Neuron (in vitro differentiated cells): Measurements from ENCODE around the gene SLIT3.

Source experiments
- H2AFZ ChIP-seq: one replicate; pipeline ENCODE4 v1.6.1; 2013; ENCODE audit warnings: low read depth, mild to moderate bottlenecking, inconsistent platforms, low read length, moderate library complexity
- H3K27me3 ChIP-seq: one replicate; pipeline ENCODE4 v1.6.1; 2013; ENCODE audit warnings: low read length; ENCODE audit not compliant: insufficient read depth
- H3K36me3 ChIP-seq: one replicate; pipeline ENCODE4 v1.6.1; 2013; ENCODE audit warnings: low read length; ENCODE audit not compliant: insufficient read depth
- H3K4me1 ChIP-seq: one replicate; pipeline ENCODE4 v1.6.1; 2013; ENCODE audit warnings: low read length; ENCODE audit not compliant: insufficient read depth
- H3K4me3 ChIP-seq: 2 replicates; pipeline ENCODE4 v1.5.1; 2013; ENCODE audit warnings: mild to moderate bottlenecking, low read length, moderate library complexity
- H3K9me3 ChIP-seq: one replicate; pipeline ENCODE4 v1.6.1; 2013; ENCODE audit warnings: low read length

SLIT3 gene

GRCh38 chr5:169089343-169089742, 211.6 kb downstream of the SLIT3 start:
- Histone ChIP-seq H2AFZ (no peak overlapping the region), H3K36me3 (no peaks in the 10 kb centered on the region)

GRCh38 chr5:169088028-169088725, 212.8 kb downstream of the SLIT3 start:
- H3K9me3 ChIP-seq: no peaks in the 10 kb centered on the region
- no peak overlapping the region for H2AFZ ChIP-seq
- H3K4me1 ChIP-seq: no peaks in the 10 kb centered on the region
- H3K4me3 ChIP-seq: no peak overlapping the region
- H3K27me3 ChIP-seq: peaks cover 2% of the 10 kb centered on the region
- no peaks in the 10 kb centered on the region for H3K36me3 ChIP-seq

More at GRCh38 chr5:169089343-169089742, 211.6 kb downstream of the SLIT3 start:
- no peak overlapping the region for H3K4me3 ChIP-seq
- no peaks in the 10 kb centered on the region for H3K4me1 ChIP-seq
- H3K27me3 ChIP-seq: no peaks in the 10 kb centered on the region
- no peaks in the 10 kb centered on the region for H3K9me3 ChIP-seq

- H3K27me3 ChIP-seq: peaks cover 2% of the 10 kb centered on the region
- H2AFZ ChIP-seq: no peak overlapping the region
- no peaks in the 10 kb centered on the region for H3K36me3 ChIP-seq
- no peaks in the 10 kb centered on the region for H3K4me1 ChIP-seq
- no peak overlapping the region for H3K4me3 ChIP-seq
- no peaks in the 10 kb centered on the region for H3K9me3 ChIP-seq
These were observed 215.3 kb downstream of the SLIT3 start for GRCh38 chr5:169085636-169086035.

GRCh38 chr5:169085212-169085611, 215.7 kb downstream of the SLIT3 start:
- Histone ChIP-seq H3K4me1 (no peaks in the 10 kb centered on the region), H3K27me3 (peaks cover 6% of the 10 kb centered on the region), H3K36me3 (no peaks in the 10 kb centered on the region), H3K4me3 (no peak overlapping the region), H3K9me3 (no peaks in the 10 kb centered on the region), H2AFZ (no peak overlapping the region)

- Histone ChIP-seq H2AFZ (no peak overlapping the region), H3K9me3 (no peaks in the 10 kb centered on the region), H3K27me3 (peaks cover 6% of the 10 kb centered on the region), H3K36me3 (no peaks in the 10 kb centered on the region), H3K4me3 (no peak overlapping the region), H3K4me1 (no peaks in the 10 kb centered on the region)
These were observed 216.2 kb downstream of the SLIT3 start for GRCh38 chr5:169084775-169085174.

GRCh38 chr5:169083394-169084018, 217.4 kb downstream of the SLIT3 start:
- Histone ChIP-seq H3K27me3 (peaks cover 6% of the 10 kb centered on the region), H2AFZ (no peak overlapping the region), H3K4me1 (no peaks in the 10 kb centered on the region), H3K4me3 (no peak overlapping the region), H3K36me3 (no peaks in the 10 kb centered on the region), H3K9me3 (no peaks in the 10 kb centered on the region)

- H2AFZ ChIP-seq: no peak overlapping the region
- no peaks in the 10 kb centered on the region for H3K36me3 ChIP-seq
- no peaks in the 10 kb centered on the region for H3K4me1 ChIP-seq
- H3K9me3 ChIP-seq: no peaks in the 10 kb centered on the region
- H3K27me3 ChIP-seq: peaks cover 6% of the 10 kb centered on the region
- H3K4me3 ChIP-seq: no peak overlapping the region
These were observed 219.8 kb downstream of the SLIT3 start for GRCh38 chr5:169081000-169081724.

- Histone ChIP-seq H3K4me3 (no peak overlapping the region), H2AFZ (no peak overlapping the region), H3K9me3 (no peaks in the 10 kb centered on the region), H3K27me3 (peaks cover 6% of the 10 kb centered on the region), H3K4me1 (no peaks in the 10 kb centered on the region), H3K36me3 (no peaks in the 10 kb centered on the region)
These were observed 220.5 kb downstream of the SLIT3 start for GRCh38 chr5:169080448-169080911.

- H3K9me3 ChIP-seq: no peaks in the 10 kb centered on the region
- no peaks in the 10 kb centered on the region for H3K4me1 ChIP-seq
- H3K36me3 ChIP-seq: no peaks in the 10 kb centered on the region
- peaks cover 6% of the 10 kb centered on the region for H3K27me3 ChIP-seq
- no peak overlapping the region for H2AFZ ChIP-seq
- H3K4me3 ChIP-seq: no peak overlapping the region
These were observed 221.2 kb downstream of the SLIT3 start for GRCh38 chr5:169079697-169080096.

GRCh38 chr5:169074839-169075238, 226.1 kb downstream of the SLIT3 start:
- no peak overlapping the region for H3K4me3 ChIP-seq
- no peak overlapping the region for H2AFZ ChIP-seq
- no peaks in the 10 kb centered on the region for H3K36me3 ChIP-seq
- no peaks in the 10 kb centered on the region for H3K4me1 ChIP-seq
- H3K9me3 ChIP-seq: no peaks in the 10 kb centered on the region
- no peaks in the 10 kb centered on the region for H3K27me3 ChIP-seq

GRCh38 chr5:169072233-169072632, 228.7 kb downstream of the SLIT3 start:
- H2AFZ ChIP-seq: no peak overlapping the region
- H3K4me1 ChIP-seq: no peaks in the 10 kb centered on the region
- no peak overlapping the region for H3K4me3 ChIP-seq
- no peaks in the 10 kb centered on the region for H3K36me3 ChIP-seq
- H3K27me3 ChIP-seq: no peaks in the 10 kb centered on the region
- no peaks in the 10 kb centered on the region for H3K9me3 ChIP-seq

GRCh38 chr5:169070413-169070812, 230.5 kb downstream of the SLIT3 start:
- Histone ChIP-seq H3K9me3 (no peaks in the 10 kb centered on the region), H3K4me1 (no peaks in the 10 kb centered on the region), H3K27me3 (peaks cover 2% of the 10 kb centered on the region), H2AFZ (no peak overlapping the region), H3K36me3 (no peaks in the 10 kb centered on the region), H3K4me3 (no peak overlapping the region)

GRCh38 chr5:169067751-169068173, 233.2 kb downstream of the SLIT3 start:
- Histone ChIP-seq H3K4me3 (no peak overlapping the region), H2AFZ (no peak overlapping the region), H3K36me3 (no peaks in the 10 kb centered on the region), H3K27me3 (peaks cover 19% of the 10 kb centered on the region), H3K9me3 (no peaks in the 10 kb centered on the region), H3K4me1 (no peaks in the 10 kb centered on the region)
